NCI-H446 (cell line): ENCODE data around the gene DCP1B.
"Not testable (repeated sequence)": the region's sequence is repeated elsewhere in the genome, so short reads cannot be mapped to it uniquely, and the experiment has no call there.

Experiments used
- DNase-seq, 2 experiments: peaks; one replicate each; lab custom pipeline; 2025; lab: John Stamatoyannopoulos, UW

DCP1B gene

DNA sequence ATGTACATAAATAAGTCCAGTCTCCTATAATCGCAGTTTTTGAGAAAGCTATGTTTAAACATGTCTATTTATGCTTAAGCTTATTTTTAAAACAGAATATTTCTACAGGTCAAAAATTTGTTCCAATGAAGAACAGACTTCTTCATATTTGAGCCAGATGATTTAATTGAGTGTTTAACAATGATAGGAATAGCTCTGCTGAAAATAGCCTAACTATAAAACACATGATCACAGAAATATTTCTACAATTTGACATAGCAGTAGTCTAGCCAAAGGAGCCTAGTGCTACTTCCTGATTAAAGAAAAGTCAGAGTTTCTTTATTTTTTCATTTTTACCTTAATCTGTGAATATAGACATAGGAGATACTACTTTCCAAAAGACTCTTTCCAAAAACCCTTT lies 29.4 kb downstream of the DCP1B start:
- no peak for DNase-seq

DNA sequence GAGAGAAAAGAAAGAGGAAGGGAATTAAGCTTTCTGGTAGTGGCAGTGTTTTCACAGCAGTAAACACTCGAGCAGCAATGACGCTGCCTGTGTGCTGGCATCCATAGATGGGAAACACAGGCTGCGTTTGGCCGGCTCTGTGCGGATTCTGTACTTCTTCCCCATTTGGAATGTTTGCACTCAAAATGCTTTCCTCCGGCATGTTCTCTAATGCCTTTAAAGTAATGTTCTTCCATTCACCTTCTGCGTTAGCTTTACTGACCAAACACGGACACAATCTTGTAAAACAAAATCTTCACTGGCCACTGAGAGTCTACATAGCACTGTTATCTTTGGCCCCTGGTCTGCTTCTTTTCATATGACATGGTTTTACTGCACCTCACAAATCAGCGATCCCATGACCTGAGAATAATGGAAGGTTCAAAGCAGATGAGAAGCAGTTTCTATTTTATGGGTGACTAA lies 31.4 kb downstream of the DCP1B start:
- DNase-seq, result no peak

DNA sequence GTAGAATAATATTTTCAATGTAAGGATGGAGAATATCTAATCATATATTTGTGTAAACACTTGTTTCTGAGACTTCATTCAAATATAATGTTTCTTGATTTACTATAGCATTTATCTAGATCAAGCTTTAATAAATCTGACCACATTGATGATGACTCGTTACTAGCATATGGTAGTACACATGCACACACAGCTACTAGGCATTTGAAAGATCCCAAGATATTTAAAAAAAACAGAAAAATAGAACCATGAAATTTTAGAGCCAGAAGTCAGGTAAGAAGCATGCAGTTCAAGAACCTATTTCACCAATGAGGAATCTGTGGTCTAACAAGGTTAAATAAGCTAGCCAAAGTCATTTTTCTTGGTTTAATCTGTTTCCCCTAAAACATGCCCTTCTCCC lies 32.0 kb downstream of the DCP1B start:
- DNase-seq, result no peak

DNA sequence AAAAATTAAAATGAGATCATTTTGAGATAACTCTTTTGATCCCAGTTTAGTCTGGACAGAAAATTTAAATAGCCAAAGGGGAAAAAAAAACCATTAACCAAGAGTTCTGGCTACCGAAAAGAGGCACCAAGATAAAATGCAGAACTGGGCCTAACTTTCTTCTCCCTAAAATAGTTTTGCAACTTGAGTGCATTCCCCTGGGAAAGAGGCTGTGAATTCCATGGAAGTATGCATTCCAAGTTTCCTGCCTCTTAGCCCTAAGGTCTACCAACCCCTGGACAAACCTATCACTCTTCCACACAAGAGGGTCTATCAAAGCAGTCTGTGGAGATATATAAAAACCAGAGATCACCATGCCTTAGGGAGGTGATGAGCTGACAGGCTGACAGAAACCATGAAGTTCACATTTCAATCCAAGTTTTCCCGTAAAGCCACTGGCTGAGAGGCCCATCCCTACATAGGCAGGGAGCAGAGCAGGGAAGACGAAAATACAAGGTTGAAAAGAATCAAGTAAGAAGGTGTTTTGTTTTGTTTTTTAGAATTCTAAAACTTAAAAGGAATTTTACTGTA lies 33.8 kb downstream of the DCP1B start:
- DNase-seq, result no peak

DNA sequence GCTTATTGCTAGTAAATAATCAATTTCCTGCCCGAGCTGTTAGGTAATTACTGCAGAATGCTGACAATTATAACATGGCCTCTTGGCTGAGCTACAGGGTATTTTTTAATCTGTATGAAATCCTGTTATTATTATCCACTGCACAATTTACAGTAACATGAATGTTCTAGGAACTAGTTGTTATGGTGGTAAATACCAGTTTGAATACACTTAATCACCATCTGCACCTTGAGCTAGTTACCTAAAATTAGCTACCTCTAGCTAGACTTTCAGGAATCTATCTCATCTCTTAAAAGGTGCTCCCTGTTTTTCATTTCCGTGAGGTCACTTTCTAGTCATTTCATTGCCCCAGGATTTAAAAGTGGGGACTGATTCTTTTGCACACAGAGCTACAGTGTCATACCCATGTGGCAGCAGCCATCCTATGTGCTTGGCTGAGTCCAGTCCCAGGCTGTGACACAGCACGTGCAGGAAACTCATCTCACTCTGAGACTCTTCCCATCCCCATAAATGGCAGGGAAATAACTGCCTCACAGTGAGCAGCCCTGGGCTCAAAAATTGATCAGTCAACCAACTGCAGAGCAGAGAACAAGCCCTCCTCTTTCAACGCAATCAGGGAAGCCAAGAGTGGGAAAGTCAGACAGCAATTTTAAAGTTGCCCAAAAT lies 37.6 kb downstream of the DCP1B start:
- no peak for DNase-seq

DNA sequence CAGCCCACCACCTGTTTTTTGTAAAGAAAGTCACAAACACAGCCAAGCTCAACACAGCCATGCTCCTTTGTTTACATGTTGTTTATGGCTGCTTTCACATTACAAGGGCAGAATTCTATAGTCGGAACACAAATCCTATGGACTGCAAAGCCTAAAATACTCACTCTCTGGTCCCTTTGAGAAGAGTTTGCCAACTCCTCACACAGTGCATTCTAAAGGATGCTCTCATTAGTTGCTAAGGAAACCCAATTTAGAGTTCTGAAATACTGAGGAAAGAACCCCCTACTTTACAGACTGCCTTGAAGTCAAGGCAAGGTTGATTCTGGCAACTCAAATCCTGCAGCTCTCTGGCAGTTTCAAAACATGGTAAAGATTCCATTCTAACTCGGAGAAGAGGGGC lies 38.3 kb downstream of the DCP1B start:
- no peak for DNase-seq

DNA sequence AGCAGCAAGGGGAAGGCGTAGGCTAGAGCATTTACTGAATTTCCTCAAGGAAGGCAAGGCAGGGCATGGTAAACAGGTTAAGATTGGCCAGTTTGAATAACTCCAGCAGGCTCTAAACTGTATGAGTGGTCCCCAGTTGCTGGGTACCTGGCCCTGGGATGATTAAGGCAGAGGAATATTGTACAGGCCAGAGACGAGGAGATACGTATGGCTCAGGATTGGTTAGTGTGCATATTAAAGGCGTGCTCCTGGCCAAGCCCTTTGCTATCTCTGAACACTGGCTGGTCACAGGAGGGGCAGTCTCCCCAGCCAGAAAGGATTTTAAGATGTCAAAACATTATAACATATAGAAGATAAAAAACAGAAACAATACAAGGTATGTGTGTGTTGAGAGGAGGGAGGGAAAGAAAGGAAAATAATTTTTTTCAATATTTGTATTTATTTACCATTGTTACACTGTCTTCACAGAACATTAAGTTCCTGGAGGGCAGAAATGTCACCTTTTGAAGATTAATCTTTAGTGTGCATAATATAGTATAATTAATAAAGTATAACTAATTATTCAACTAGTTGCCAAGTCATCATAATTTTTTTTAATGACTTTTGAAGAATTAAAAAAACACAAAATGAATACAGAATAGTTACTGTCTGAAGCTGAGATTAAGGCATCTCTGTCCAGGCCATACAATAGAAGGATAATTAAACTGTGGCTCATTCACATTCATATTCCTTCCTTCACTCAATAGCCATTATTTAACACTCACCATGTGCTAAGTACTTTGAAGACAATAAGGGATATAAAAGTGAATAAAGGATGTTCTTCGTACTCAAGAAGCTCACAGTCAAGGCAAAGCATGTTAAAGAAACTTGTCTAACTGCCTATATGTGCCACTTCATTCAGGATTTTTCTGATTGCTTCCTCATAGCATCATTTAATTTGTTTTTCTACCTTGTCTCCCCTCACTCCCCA lies 41.9 kb downstream of the DCP1B start:
- DNase-seq, result no peak

DNA sequence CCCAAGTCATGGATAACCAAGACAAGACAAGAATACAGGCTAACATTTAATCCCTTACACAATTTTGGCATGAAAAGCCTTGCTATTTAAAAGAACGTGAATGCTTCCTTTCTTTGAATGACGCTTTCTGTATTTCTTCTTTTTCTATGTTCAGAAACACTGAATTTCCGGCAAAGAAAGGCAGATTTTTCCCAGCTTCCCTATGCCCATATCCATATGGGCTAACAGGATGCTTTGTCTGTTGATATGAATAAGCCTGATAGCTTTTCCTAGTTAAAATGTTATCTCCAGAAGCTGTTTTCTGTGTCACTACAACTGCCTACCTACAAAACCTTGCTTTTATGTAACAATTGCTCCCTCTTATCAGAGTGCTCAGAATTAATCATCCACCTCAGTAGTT lies 47.5 kb downstream of the DCP1B start:
- no peak for DNase-seq

DNA sequence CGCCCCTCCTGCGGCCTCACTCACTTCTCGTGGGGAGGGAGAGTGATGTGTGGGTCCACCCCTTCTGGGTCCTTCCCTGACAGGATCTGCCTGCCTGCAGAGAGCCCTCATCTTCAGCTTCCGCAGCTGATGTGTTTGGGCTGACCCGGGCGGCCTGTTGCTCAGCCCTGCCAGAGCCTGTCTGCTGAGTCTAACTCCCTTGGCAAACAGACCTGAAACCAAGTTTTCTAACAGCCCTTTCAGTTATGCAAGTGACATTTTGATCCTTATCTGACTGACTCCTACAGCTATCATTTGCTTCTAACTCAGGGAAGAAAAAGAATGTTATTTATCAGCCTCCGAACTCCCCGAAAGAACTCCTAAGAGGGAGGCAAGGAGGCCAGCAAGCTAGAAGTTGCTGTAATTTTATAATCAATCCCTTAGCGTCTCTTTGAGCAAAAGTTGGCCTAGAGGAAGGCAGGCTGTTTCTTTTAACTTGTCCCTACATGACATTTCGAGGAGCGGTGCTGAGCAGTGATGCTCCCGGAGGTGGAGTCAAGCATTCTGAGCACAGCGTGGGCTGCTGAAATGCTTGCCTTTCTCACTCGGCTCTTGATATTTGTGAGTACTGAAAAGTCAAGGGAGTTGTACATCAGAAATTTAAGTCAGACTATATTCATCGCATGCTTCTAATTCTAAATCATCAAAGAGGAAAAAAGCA lies 54.3 kb downstream of the DCP1B start:
- DNase-seq, result no peak

DNA sequence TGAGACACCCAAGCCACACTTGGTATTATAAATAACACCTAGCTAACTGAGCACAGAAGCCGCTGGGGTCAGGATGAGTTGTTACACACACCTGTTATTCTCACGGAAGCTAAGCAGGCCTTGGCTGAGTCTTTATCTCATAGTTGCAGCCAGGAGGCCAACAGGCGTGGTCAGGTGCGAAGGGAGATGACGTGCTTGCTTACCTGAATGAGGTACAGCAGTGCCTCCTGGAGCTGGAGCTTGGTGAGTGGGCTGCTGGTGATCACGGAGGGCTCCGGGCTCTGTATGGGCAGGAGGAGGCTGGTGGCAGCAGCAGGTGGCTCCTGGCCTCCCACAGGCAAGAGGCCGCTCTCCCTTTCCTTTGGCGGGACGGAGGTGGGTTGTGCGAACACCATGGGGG lies 55.4 kb downstream of the DCP1B start:
- no peak for DNase-seq

DNA sequence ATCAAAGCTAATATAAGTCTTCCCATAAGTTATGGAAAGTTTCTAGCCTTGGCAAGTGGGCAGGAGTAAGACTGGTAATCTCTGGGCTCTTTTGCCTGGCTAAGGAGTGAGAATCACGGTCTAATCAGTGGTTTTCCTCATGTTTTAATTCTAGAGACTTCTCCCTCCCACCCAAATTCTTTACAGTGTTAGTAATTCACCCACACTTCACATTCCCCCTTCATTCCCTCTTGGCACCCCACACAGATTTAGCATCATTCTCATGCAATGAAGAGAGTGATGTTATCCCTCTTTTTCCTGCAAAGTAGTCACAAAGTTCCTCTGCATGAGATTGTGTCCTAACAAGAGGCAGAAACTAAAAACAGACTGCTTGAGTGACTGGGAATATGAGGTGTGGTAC lies 57.2 kb downstream of the DCP1B start:
- no peak for DNase-seq

DNA sequence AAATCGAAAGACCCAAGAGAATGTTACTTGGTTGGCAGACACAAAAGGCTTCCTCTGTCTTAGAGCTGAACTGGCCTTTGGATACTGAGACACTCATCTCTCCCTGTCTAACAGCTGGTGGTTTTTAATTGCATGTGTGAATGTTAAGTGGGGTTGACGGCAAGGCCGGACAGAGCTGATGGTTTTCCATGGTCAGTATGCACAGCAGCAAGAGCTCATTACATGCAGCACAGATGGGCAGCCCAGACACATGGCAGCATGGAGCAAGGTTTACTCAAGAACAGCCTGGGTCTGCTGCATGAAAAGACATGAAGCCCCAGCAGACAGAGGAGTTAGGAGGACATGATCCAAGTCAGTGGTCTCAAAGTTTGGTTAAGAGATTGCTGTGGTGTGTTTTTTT lies 58.0 kb downstream of the DCP1B start:
- no peak for DNase-seq

DNA sequence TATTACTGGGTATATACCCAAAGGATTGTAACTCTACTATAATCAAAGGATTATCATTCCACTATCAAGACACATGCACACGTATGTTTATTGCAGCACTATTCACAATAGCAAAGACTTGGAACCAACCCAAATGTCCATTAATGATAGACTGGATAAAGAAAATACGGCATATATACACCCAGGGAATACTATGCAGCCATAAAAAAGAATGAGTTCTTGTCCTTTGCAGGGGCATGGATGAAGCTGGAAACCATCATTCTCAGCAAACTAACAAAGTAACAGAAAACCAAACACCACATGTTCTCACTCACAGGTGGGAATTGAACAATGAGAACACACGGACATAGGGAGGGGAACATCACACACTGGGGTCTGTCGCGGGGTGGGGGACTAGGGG lies 58.8 kb downstream of the DCP1B start:
- DNase-seq, result not testable (repeated sequence)

DNA sequence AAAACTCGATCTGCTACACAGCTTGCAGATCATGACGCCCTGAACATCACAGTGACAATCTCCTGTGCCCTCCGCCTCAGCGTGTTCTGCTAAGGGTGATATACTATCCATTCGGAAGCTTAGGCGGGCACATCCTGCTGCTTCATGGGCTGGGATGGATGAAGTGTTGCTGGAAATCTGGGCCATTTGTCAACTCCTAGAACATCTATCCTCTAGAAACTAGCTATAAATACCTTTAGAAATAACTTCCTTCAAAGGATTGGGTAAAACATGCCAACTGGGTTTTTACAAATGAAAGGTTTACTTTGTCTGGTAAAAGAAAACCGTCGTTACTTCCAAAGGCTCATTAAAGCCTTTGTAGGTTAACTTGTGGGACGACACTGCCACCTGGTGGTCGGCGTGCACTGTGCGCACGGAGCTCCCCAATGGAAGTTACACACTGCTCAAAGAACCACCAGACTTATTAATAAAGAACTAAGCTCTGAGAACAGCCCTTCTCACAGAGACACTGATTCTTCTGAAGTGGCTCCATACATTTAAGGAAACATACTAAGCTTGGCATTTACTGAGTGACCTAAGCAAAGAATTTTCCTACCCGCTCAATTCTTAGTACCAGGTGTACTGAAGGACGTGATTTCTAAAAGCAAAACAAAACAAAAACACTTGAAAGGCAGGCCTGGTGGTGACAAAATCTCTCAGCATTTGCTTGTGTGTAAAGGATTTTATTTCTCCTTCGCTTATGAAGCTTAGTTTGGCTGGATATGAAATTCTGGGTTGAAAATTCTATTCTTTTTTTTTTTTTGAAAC lies 64.3 kb downstream of the DCP1B start:
- DNase-seq, result peak; percentile 86 to 92

DNA sequence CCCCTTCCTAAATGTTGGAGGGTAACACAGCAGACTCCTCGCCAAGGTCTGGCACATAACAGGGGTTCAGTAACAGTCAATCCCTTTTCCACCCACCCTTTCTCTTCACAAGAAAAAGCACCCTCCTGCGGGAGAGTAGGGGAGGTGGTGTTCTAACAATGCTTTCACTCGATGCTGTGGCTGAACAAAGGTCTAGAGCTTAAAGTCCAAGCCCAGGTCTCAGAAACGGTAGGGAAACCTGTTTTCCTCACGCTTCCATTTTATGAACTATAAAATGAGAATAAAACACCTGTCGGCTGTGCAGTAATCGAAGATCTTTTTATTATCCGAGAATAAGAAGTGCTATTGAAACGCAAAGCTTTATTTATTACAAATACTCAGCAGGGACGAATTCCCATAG lies 64.9 kb downstream of the DCP1B start:
- no peak for DNase-seq

DNA sequence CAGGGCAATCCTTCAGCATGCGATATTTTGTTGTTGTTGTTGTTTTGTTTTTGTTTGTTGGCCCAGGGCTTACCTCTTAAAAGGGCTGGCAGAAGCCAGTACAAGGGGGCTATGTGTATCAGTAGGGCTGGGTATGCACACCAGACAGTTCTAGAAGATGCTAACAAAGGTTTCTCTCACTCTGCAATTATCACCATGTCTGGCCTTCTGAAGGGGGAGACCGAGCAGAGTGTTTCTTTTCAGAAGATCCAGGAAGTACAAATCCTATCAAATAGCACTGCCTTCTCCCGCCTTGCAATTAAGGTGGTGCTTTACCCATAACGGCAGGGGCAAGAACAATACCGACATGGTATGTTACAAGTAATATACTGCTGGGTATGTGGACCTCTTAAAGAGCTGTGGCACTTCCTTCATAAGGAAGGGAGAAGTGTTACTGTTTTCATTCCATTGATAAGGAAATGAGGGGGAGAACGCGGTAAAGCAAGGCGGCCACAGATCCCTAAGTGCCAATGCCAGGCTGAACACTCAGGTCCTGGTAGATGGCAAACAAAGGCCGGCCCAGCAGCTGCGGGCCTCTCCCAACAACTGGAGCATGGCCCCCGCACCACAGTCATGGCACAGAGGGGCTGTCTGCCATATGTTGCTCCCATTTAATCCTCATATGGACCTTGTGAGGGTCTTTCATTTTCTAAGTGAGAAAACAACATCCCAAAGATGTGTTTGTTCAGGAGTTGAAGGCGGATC lies 66.6 kb downstream of the DCP1B start:
- no peak for DNase-seq

DNA sequence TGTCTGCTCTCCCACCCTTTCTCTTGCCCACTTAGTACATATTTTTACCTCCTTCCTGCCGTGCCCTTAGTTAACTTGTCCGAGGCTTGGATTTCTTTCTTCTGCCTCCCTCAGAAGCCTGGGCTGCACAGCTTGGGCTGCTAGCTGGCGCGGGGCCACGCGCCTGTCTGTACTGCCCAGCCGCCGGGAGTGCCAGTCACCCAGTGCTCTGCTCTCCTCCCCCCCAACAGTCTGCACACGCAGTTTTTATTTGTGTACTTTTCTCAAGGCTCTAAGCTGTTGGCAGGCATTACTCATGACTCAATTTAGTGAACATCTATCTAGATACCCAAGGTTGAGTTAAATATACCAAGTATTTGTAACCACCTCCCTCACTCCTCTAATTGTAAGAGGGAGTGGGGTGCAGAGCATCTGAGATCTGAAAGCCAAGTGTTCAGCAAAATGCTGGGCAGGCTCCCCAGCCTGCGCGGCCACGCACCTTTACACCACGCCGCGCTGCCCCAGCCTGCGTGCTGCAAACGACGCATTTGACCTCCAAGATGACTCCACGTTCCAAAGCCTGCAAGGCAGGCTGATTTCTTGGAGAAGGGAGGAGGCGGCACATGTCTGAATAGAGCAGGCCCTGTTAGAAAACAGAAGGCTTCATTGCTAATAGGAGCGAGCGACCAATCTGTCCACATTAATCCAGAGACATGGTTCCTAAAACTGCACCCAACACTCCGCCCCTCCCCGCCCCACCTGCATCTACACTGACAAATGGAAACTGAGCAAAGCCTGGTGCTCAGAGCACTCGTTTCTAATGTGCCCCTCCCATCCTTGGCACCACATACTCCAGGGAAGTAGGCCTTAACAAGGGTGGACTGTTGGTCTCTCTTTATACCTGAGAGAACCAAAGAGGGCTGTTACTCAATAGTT lies 67.6 kb downstream of the DCP1B start:
- peak; percentile 90 to 96 for DNase-seq

DNA sequence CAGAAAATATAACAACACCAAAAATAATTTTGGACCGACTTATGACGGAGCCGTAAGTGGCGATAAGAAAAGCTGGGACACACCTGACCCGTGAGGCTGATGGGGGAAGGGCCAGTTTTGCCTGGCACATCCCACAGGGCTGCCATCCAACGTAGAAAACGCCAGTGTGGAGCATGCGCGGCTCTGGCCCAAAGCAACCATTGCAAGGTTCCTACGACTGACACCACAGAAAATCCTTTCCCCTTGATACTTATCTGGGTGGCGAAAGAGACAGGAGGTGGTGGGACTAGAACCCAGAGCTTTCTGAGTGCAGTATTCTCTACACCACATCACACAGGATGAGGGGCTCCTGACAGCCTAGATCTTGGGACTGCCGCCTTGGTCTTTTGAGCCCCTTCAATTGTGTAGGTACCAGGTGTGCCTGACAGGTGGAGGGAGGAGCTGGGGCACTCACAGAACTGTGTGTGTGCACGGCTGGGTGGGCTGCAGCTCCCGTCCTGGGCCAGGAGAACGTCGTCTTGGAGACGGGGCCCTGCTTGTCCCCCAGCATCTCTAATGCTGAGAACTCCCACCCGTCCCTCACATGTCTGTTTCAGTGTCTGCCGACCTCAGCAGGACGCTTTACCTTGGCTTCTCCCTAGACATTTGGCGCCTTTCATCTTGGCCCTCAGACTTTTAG lies 68.4 kb downstream of the DCP1B start:
- peak in 1 of 2 experiments; percentile 48 for DNase-seq

DNA sequence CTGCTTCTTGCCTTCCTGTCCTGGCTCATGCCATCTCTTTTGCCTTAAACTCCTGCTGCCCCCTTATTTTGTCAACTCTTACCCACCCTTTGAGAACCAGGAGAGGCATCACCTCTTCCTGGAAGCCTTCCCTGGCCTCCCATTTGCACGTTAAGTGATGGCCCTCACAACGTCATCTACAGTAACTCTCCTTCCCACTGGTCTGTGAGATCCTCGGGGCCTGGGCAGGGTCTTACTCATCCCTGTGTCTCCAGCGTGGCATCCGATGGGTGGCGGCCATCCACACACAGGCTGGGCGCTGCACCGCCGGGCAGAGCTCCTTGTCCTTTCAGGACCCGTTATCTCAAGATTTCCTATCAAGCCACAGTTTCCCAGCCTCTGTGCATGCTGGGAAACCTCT lies 69.0 kb downstream of the DCP1B start:
- no peak for DNase-seq
